Liver (tissue), 3 donors: ENCODE measurements around the gene ZNF280A.
"Not testable (repeated sequence)": the region's sequence is repeated elsewhere in the genome, so short reads cannot be mapped to it uniquely, and the experiment has no call there.

ENCODE experiments used
- ATF3 ChIP-seq: IDR thresholded peaks from 2 replicates; pipeline ENCODE4 v1.6.1; 2016; ENCODE audit warnings: antibody characterized with exemption
- CTCF ChIP-seq: fragments of 150-350 bp; IDR thresholded peaks from 2 replicates; pipeline ENCODE4 v1.5.1; 2017; ENCODE audit warnings: improper control_type of control experiment, low read depth, low read length; ENCODE audit not compliant: missing input control
- EGR1 ChIP-seq, 2 donors: IDR thresholded peaks; 2 replicates each; pipeline ENCODE4 v1.6.1; 2016 to 2018; ENCODE audit warnings: antibody characterized with exemption in 2 of 2, low read depth in 2 of 2
- FOXA1 ChIP-seq: IDR thresholded peaks from 2 replicates; pipeline ENCODE4 v1.6.1; 2016; ENCODE audit warnings: antibody characterized with exemption
- FOXA2 ChIP-seq: IDR thresholded peaks from 2 replicates; pipeline ENCODE4 v1.6.1; 2016; ENCODE audit warnings: antibody characterized with exemption
- HNF4A ChIP-seq, 2 donors: conservative IDR thresholded peaks; 2 replicates each; pipeline ENCODE4 v1.6.1; 2016; ENCODE audit warnings: antibody characterized with exemption in 2 of 2, mild to moderate bottlenecking in 2 of 2
- HNF4G ChIP-seq: IDR thresholded peaks from 2 replicates; pipeline ENCODE4 v1.6.1; 2016; ENCODE audit warnings: antibody characterized with exemption
- JUND ChIP-seq, 2 donors: IDR thresholded peaks; 2 replicates each; pipeline ENCODE4 v1.6.1; 2016; ENCODE audit warnings: antibody characterized with exemption in 2 of 2
- MAX ChIP-seq: IDR thresholded peaks from 2 replicates; pipeline ENCODE4 v1.6.1; 2016; ENCODE audit warnings: antibody characterized with exemption
- RAD21 ChIP-seq, 2 donors: IDR thresholded peaks; 2 replicates each; pipeline ENCODE4 v1.6.1; 2016; ENCODE audit warnings: antibody characterized with exemption in 2 of 2, mild to moderate bottlenecking in 2 of 2
- REST ChIP-seq: IDR thresholded peaks from 2 replicates; pipeline ENCODE4 v1.6.1; 2016; ENCODE audit warnings: antibody characterized with exemption, mild to moderate bottlenecking
- TAF1 ChIP-seq: conservative IDR thresholded peaks from 2 replicates; pipeline ENCODE4 v1.6.1; 2016; ENCODE audit warnings: antibody characterized with exemption, mild to moderate bottlenecking
- YY1 ChIP-seq: IDR thresholded peaks from 2 replicates; pipeline ENCODE4 v1.6.1; 2016; ENCODE audit warnings: antibody characterized with exemption, mild to moderate bottlenecking
- ZBTB33 ChIP-seq: IDR thresholded peaks from 2 replicates; pipeline ENCODE4 v1.6.1; 2016; ENCODE audit warnings: antibody characterized with exemption
- donor health status: healthy.
- donor health status: healthy.

GRCh38 chr22:22510833-22511232, 9.2 kb downstream of the ZNF280A start:
- not testable (repeated sequence) for TF ChIP-seq CTCF; TAF1; REST; HNF4A (conservative IDR thresholded peaks at IDR 0.05); YY1; FOXA2; JUND (IDR thresholded peaks at IDR 0.05); HNF4G; MAX; FOXA1; ATF3; RAD21 (IDR thresholded peaks at IDR 0.05); ZBTB33; EGR1 (IDR thresholded peaks at IDR 0.05; ENCODE audit: low read depth in 2 of 2)
